ENCODE data around the gene OBI1. TPM values are rescaled to one million over a fixed set of nuclear protein-coding genes. Genes with fewer than 3 reads are reported as not detected.

OBI1 gene
- total RNA-seq, 1 donor from 2014 or later = 16.5 TPM

DNA sequence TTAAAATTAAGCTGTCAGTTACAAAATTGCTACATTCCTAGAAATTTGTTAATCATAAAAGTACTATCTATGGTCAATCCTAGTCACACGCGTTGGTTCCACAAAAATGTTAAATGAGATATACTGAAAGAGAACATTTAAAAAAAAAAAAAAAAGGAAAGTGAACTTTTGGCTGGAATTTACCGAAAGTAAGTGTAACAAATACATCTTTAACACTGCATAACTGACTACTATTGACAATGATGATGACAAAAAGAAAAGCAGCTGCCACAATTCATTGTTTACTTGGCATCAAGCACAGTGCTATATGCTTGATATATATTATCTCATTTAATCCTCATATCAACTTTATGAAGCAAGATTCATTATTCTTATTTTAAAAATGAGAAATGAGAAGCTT lies 35.8 kb downstream of the OBI1 start:
- H3K9me3 Mint-ChIP-seq = no peaks in the 10 kb centered on the region
- H3K27me3 Mint-ChIP-seq (ENCODE audit: low read depth) = no peaks in the 10 kb centered on the region

DNA sequence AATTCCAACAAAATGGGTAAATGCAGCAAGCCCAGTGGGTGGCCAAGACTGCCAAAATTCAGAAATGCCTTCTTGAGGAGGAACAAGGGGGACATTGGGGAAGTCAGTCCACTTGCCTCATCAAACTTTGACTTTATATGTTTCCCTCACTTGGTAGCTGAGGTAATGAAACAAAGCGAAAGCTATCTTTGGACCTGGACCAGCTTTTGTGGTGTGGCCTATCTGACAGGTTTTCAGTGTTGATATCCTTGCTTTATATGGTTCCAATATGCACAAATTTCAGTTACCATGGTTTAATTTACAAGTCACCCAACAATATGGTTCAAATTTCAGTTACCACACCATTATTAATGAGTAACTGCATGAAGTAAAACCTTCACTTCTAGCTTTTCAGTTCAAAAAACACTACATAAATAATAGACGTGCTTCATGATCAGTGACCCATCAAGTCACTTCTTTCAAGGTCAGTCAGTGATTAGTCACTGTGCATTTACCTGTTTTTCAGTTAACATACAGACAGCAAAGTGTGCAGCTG lies 38.0 kb downstream of the OBI1 start:
- Mint-ChIP-seq H3K4me3 (no peak overlapping the region), H3K9me3 (no peaks in the 10 kb centered on the region), H3K36me3 (peaks cover 13% of the 10 kb centered on the region), H3K4me1 (peaks cover 2% of the 10 kb centered on the region), H3K27ac (no peak overlapping the region), H3K27me3 (ENCODE audit: low read depth) (no peaks in the 10 kb centered on the region)
- TF ChIP-seq, protein P1, sequence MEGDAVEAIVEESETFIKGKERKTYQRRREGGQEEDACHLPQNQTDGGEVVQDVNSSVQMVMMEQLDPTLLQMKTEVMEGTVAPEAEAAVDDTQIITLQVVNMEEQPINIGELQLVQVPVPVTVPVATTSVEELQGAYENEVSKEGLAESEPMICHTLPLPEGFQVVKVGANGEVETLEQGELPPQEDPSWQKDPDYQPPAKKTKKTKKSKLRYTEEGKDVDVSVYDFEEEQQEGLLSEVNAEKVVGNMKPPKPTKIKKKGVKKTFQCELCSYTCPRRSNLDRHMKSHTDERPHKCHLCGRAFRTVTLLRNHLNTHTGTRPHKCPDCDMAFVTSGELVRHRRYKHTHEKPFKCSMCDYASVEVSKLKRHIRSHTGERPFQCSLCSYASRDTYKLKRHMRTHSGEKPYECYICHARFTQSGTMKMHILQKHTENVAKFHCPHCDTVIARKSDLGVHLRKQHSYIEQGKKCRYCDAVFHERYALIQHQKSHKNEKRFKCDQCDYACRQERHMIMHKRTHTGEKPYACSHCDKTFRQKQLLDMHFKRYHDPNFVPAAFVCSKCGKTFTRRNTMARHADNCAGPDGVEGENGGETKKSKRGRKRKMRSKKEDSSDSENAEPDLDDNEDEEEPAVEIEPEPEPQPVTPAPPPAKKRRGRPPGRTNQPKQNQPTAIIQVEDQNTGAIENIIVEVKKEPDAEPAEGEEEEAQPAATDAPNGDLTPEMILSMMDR (IDR thresholded peaks at IDR 0.05; ENCODE audit: unreplicated experiment) = no peak
- no peak for DNase-seq (ENCODE audit: low spot score in 2 of 2, unreplicated experiment in 2 of 2)

More for the DNA sequence above, 35.8 kb downstream of the OBI1 start:
- Mint-ChIP-seq H3K27ac (no peak overlapping the region), H3K4me1 (peaks cover 2% of the 10 kb centered on the region), H3K36me3 (peaks cover 17% of the 10 kb centered on the region), H3K4me3 (no peak overlapping the region)
- TF ChIP-seq, protein P1 (IDR thresholded peaks at IDR 0.05; ENCODE audit: unreplicated experiment) = no peak
- no peak for DNase-seq (ENCODE audit: low spot score in 2 of 2, unreplicated experiment in 2 of 2)

DNA sequence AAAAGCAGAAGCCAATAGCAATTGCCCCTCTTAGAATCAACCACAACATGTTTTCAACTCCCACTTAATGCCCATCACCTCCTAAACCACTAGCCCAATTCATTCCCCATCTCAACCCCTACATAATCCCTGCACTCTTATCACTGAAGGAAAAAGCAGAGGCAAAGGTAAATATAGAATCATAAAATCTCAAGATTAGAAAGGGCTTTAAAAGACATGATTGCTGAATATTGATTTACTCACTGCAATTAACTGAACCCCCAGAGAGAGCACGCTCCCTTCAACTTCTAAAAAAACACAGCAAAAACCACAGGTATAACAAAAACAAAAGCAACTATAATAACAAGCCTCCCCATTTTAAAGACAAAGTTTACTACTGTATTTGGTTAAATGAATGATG lies 40.5 kb downstream of the OBI1 start:
- Mint-ChIP-seq H3K36me3 (peaks cover 24% of the 10 kb centered on the region), H3K4me3 (no peak overlapping the region), H3K9me3 (no peaks in the 10 kb centered on the region), H3K27ac (no peak overlapping the region), H3K27me3 (ENCODE audit: low read depth) (no peaks in the 10 kb centered on the region), H3K4me1 (no peaks in the 10 kb centered on the region)
- no peak for DNase-seq (ENCODE audit: low spot score in 2 of 2, unreplicated experiment in 2 of 2)
- TF ChIP-seq, protein P1 (IDR thresholded peaks at IDR 0.05; ENCODE audit: unreplicated experiment) = no peak

DNA sequence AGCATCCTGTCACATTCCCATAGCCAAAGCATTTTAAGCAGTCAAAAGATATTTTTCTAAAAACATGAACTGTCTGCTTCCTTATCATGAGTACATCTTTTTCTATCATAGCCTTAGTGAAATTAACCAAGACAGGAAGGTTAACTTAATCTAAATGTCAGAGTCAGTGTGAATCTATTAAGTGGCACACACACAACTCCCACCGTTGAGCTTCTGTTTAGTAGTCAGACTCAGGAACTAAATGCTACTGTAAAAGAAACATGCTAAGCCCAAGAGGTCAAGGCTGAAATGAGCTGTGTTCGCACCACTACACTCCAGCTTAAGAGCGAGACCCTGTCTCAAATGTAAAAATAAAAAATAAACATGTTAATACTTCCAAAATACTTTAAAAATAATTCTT lies 47.9 kb downstream of the OBI1 start:
- H3K4me3 Mint-ChIP-seq = no peak overlapping the region
- no peak for DNase-seq (ENCODE audit: low spot score in 2 of 2, unreplicated experiment in 2 of 2)
- no peak overlapping the region for H3K27ac Mint-ChIP-seq
- H3K36me3 Mint-ChIP-seq = peaks cover 15% of the 10 kb centered on the region
- H3K4me1 Mint-ChIP-seq = peaks cover 22% of the 10 kb centered on the region
- TF ChIP-seq, protein P1 (IDR thresholded peaks at IDR 0.05; ENCODE audit: unreplicated experiment) = no peak
- peaks cover 71% of the 10 kb centered on the region for H3K27me3 Mint-ChIP-seq (ENCODE audit: low read depth)
- no peaks in the 10 kb centered on the region for H3K9me3 Mint-ChIP-seq

DNA sequence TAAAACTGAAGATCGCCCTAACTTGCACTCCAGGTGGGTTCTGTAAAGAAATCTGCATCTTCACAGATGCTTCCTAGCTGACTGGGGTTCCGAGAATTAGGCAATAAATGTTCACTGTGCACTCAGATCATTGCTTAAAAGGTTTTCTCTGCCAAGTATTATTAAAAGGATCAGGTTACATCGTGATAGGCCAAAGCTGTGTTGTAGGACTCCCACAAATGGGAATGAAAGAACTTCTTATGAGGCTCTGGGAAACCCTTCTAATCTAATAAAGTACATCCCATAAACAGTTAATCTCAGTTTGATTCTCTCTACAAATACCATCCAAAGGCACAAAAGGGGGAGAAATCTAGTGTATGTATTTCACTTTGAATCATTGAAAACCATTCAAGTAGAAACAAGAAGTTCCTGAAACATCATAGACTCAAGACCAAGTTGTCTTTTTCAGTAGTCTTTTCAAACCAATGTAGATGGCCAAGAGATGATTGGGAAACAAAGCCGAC lies 48.5 kb downstream of the OBI1 start:
- H3K4me1 Mint-ChIP-seq = peaks cover 22% of the 10 kb centered on the region
- no peaks in the 10 kb centered on the region for H3K9me3 Mint-ChIP-seq
- no peak for DNase-seq (ENCODE audit: low spot score in 2 of 2, unreplicated experiment in 2 of 2)
- H3K36me3 Mint-ChIP-seq = peaks cover 9% of the 10 kb centered on the region
- peaks cover 77% of the 10 kb centered on the region for H3K27me3 Mint-ChIP-seq (ENCODE audit: low read depth)
- no peak overlapping the region for H3K4me3 Mint-ChIP-seq
- no peak overlapping the region for H3K27ac Mint-ChIP-seq
- TF ChIP-seq, protein P1 (IDR thresholded peaks at IDR 0.05; ENCODE audit: unreplicated experiment) = no peak
